ENCODE measurements around the gene U2SURP.

GRCh38 chr3:142961539-142961938 is 39.8 kb upstream of the U2SURP start:
- TF ChIP-seq CTCF (IDR thresholded peaks at IDR 0.05) (no peak), POLR2AphosphoS5 (IDR thresholded peaks at IDR 0.05) (no peak)
